OCI-LY7 (cell line): ENCODE data around the gene LRRC75A. TPM values are rescaled to one million over a fixed set of nuclear protein-coding genes. Genes with fewer than 3 reads are reported as not detected.
A peak's percentile ranks its signal among the peaks of the same experiment; 100 is the strongest.

Experiments
- BruUV-seq: library from RNA; stranded (reverse); fragments of 400-500 nt; replicated peaks from 2 replicates; lab custom pipeline; 2021; lab: Mats Ljungman, UMichigan
- CTCF ChIA-PET: fragments of 300-600 bp; sonication (Branson Sonifier 250); formaldehyde crosslinking; loops from one replicate; lab custom pipeline; 2022; ENCODE audit warnings: antibody characterized with exemption; ENCODE audit not compliant: unreplicated experiment; lab: Charles Lee
- POLR2A ChIA-PET: fragments of 300-600 bp; sonication (Branson Sonifier 250); formaldehyde crosslinking; loops from one replicate; lab custom pipeline; 2022; ENCODE audit warnings: antibody characterized with exemption; lab: Charles Lee
- DNase-seq: peaks from one replicate; pipeline ENCODE4 v3.0.0-alpha.2; 2015; ENCODE audit warnings: low spot score
- H2AFZ ChIP-seq: fragments of 200-600 bp; sonication (generic), shearing (Covaris generic); 2 replicates; pipeline ENCODE4 v1.6.1; 2014; ENCODE audit warnings: mild to moderate bottlenecking, antibody characterized with exemption, low read length, moderate library complexity
- H3K27ac ChIP-seq: fragments of 200-600 bp; sonication (generic); 2 replicates; pipeline ENCODE4 v1.5.1; 2014; ENCODE audit warnings: mixed run types, low read depth, mild to moderate bottlenecking, moderate library complexity, low read length, inconsistent platforms; ENCODE audit not compliant: poor library complexity, severe bottlenecking
- H3K36me3 ChIP-seq: fragments of 200-600 bp; sonication (generic); 2 replicates; pipeline ENCODE4 v1.6.1; 2014; ENCODE audit warnings: mild to moderate bottlenecking, antibody characterized with exemption, low read length, moderate library complexity, mixed read lengths; ENCODE audit not compliant: insufficient read depth
- H3K4me1 ChIP-seq: fragments of 200-600 bp; sonication (generic); 2 replicates; pipeline ENCODE4 v1.5.1; 2014; ENCODE audit warnings: mild to moderate bottlenecking, low read length; ENCODE audit not compliant: insufficient read depth, poor library complexity, severe bottlenecking
- H3K4me2 ChIP-seq: fragments of 200-600 bp; sonication (generic); 2 replicates; pipeline ENCODE4 v1.6.1; 2014; ENCODE audit warnings: mild to moderate bottlenecking, low read length
- H3K4me3 ChIP-seq: fragments of 200-600 bp; sonication (generic); 2 replicates; pipeline ENCODE4 v1.5.1; 2014; ENCODE audit warnings: mild to moderate bottlenecking, low read depth, low read length; ENCODE audit not compliant: poor library complexity, severe bottlenecking
- H3K79me2 ChIP-seq: fragments of 200-600 bp; sonication (generic); 2 replicates; pipeline ENCODE4 v1.6.1; 2016; ENCODE audit warnings: low read depth, mild to moderate bottlenecking, low read length, moderate library complexity, mixed read lengths; ENCODE audit not compliant: insufficient read depth
- H3K9me2 ChIP-seq: fragments of 200-600 bp; sonication (generic); 2 replicates; pipeline ENCODE4 v1.6.1; 2016; ENCODE audit warnings: mild to moderate bottlenecking, low read length, mixed read lengths; ENCODE audit not compliant: insufficient read depth
- H3K9me3 ChIP-seq: fragments of 200-600 bp; sonication (generic); 2 replicates; pipeline ENCODE4 v1.6.1; 2014; ENCODE audit warnings: mild to moderate bottlenecking, mixed run types, low read length, mixed read lengths
- H4K20me1 ChIP-seq: fragments of 200-600 bp; sonication (generic); 2 replicates; pipeline ENCODE4 v1.6.1; 2014; ENCODE audit warnings: mild to moderate bottlenecking, antibody characterized with exemption, low read length, moderate library complexity, mixed read lengths; ENCODE audit not compliant: insufficient read depth
- CTCF ChIP-seq: fragments of 200-600 bp; sonication (generic); conservative IDR thresholded peaks from 2 replicates; pipeline ENCODE4 v1.5.1; 2014; ENCODE audit warnings: mild to moderate bottlenecking, antibody characterized with exemption, low read length, moderate library complexity, mixed read lengths
- EZH2phosphoT487 ChIP-seq: fragments of 200-600 bp; sonication (generic); IDR thresholded peaks from 2 replicates; pipeline ENCODE4 v1.6.1; 2018; ENCODE audit warnings: low read depth, borderline replicate concordance, mild to moderate bottlenecking, mixed run types, antibody characterized with exemption, low read length, moderate library complexity, mixed read lengths
- intact Hi-C: fragments of 100-400 bp; cut with micrococcal nuclease; formaldehyde crosslinking; loops from one replicate; pipeline ENCODE4 v1.10.0; 2022; ENCODE audit not compliant: unreplicated experiment
- total RNA-seq, 2 experiments: library from RNA; depleted of rRNA in 1 of 2; stranded (reverse); fragments of >200 nt in 1 of 2; shearing (Covaris generic) in 1 of 2; gene quantifications; 2 replicates each; pipeline ENCODE4 v1.2.3, GENCODE V29; 2014 to 2022

The LRRC75A gene
- total RNA-seq, 2 experiments from 2014 or later, result not detected

- intact Hi-C loops, result no loop called here
- TF ChIP-seq CTCF (no peak), EZH2phosphoT487 (no peak)
- no peaks in the 10 kb centered on the region for H3K9me3 ChIP-seq
- ChIA-PET POLR2A (interaction anchor here (0.5 kb wide), 1 partner anchor 450 kb away, joined by 3 read pairs; no protein-coding TSS in a partner anchor), CTCF (no interaction called here)
- DNase-seq, result no peak
- peaks cover 11% of the 10 kb centered on the region; the same call in 1 of the 2 replicates for H3K36me3 ChIP-seq
- no peaks in the 10 kb centered on the region for H3K4me1 ChIP-seq
- H3K4me3 ChIP-seq, result no peak overlapping the region
- H3K79me2 ChIP-seq, result no peaks in the 10 kb centered on the region
- H3K4me2 ChIP-seq, result no peak overlapping the region
- no peak overlapping the region for H2AFZ ChIP-seq
- no peaks in the 10 kb centered on the region for H3K9me2 ChIP-seq
- no peaks in the 10 kb centered on the region for H4K20me1 ChIP-seq
- H3K27ac ChIP-seq, result no peak overlapping the region
- BruUV-seq, result TSS peak; percentile 22
Measured at GRCh38 chr17:16459271-16459670, 32.7 kb downstream of the LRRC75A start.

GRCh38 chr17:16456742-16457316 is 35.2 kb downstream of the LRRC75A start:
- Histone ChIP-seq H3K4me3 (no peak overlapping the region), H3K36me3 (peaks cover 19% of the 10 kb centered on the region), H3K9me3 (no peaks in the 10 kb centered on the region), H4K20me1 (no peaks in the 10 kb centered on the region), H2AFZ (no peak overlapping the region), H3K4me2 (no peak overlapping the region), H3K4me1 (no peaks in the 10 kb centered on the region), H3K9me2 (no peaks in the 10 kb centered on the region), H3K79me2 (no peaks in the 10 kb centered on the region), H3K27ac (no peak overlapping the region)
- TF ChIP-seq CTCF, result no peak
- no peak for TF ChIP-seq EZH2phosphoT487
- intact Hi-C loops, result no loop called here
- ChIA-PET CTCF (no interaction called here), POLR2A (interaction anchor here (0.6 kb wide), 1 partner anchor 132 kb away, joined by 3 read pairs; no protein-coding TSS in a partner anchor)
- DNase-seq, result no peak
- BruUV-seq, result no TSS peak

GRCh38 chr17:16455997-16456741 is 35.8 kb downstream of the LRRC75A start:
- Histone ChIP-seq H3K27ac (no peak overlapping the region), H2AFZ (no peak overlapping the region), H3K4me1 (no peaks in the 10 kb centered on the region), H4K20me1 (no peaks in the 10 kb centered on the region), H3K9me3 (no peaks in the 10 kb centered on the region), H3K36me3 (peaks cover 20% of the 10 kb centered on the region), H3K4me2 (no peak overlapping the region), H3K9me2 (no peaks in the 10 kb centered on the region), H3K79me2 (no peaks in the 10 kb centered on the region), H3K4me3 (no peak overlapping the region)
- TF ChIP-seq EZH2phosphoT487, result no peak
- TF ChIP-seq CTCF, result no peak
- CTCF ChIA-PET, result no interaction called here
- no TSS peak for BruUV-seq
- intact Hi-C loops, result no loop called here
- POLR2A ChIA-PET, result no interaction called here
- no peak for DNase-seq
